ENCODE results near the gene CHAF1B.
"Not testable (repeated sequence)": the region's sequence is repeated elsewhere in the genome, so short reads cannot be mapped to it uniquely, and the experiment has no call there.

The CHAF1B gene

DNA sequence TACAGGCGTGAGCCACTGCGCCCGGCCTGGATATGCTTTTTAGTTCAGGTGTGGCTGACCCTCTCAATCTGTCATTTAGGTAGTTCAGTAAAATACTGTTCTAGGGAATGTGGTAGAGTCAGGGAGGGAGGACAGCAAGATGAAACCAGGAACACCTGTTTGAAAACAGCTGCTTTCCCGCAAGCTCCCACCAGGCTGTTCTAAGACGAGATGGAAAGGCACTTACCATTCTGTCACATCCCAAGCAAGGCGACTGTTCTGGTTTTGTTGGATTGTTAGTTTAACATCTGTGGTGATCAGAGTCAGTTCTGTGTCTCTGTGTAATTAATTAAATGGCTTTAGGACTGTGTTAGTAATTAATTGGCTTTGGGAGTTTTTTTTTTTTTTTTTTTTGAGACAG, 2.9 kb downstream of the CHAF1B start:
- DNase-seq (ENCODE audit: low read depth in 2 of 2): no peak

DNA sequence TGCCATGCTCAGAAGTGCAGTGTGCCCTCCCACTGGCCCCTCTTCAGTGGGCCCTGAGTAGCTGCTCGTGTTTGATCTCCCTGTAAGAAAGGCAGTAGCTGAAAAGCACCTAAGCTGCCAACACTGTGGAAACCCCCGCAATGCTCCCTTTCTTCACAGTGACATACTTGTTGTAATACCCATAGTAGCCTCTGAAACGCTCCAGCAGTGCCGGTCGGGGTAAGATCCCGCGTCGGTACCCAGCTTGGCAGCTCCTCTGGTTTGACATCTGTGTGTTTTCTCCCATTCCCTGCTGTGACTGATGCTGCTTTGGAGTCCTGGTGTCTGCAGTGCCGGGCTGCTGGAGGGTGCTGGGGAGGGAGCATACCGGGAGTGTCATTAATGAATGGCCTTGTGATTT, 3.6 kb downstream of the CHAF1B start:
- DNase-seq (ENCODE audit: low read depth in 2 of 2): no peak

DNA sequence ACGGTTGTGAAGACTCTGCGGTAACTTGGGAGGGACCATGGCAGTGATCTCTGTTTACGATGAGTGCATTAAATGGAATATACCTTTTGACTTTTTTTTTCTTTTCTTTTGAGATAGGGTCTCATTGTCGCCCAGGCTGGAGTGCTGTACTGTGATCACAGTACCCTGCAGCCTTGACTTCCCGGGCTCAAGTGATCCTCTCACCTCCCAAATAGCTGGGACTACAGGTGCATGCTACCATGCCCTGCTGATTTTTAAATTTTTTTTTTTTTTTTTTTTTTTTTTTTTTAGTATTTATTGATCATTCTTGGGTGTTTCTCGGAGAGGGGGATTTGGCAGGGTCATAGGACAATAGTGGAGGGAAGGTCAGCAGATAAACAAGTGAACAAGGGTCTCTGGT, 6.5 kb downstream of the CHAF1B start:
- not testable (repeated sequence) for DNase-seq (ENCODE audit: low read depth in 2 of 2)

DNA sequence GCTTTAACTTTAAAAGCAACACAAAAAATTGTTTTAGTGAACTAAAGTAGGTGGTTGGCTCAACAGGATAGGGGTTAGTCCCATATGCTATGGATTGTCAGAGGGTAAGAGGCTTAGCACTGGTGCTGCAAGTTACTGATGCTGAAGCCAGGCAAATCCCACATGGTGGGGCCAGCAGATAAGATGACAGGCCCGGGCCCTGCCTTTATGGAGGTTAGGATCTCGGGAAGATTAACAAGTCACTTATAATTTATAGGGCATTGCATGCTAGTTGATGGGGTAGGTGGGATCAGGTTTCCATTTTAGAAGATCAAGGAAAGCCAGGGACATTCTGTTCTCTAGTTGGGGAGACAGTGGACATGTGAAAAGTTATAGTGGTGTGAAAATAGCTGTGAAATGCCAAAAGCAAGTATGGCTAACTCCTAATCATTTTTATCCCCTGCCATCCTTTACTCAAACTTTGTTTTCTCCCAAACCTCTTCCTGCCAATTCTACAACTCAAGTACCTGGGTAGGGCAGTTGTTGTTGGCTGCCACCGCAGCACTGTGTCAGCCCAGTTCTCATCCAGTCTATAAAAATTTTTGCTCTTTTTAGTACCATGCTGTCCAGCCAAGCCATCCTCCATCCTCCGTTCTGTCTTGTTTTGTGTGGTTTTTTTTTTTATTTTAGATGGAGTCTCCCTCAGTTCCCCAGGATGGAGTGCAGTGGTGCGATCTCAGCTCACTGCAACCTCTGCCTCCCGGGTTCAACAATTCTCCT, 10.3 kb downstream of the CHAF1B start:
- no peak for DNase-seq (ENCODE audit: low read depth in 2 of 2)

DNA sequence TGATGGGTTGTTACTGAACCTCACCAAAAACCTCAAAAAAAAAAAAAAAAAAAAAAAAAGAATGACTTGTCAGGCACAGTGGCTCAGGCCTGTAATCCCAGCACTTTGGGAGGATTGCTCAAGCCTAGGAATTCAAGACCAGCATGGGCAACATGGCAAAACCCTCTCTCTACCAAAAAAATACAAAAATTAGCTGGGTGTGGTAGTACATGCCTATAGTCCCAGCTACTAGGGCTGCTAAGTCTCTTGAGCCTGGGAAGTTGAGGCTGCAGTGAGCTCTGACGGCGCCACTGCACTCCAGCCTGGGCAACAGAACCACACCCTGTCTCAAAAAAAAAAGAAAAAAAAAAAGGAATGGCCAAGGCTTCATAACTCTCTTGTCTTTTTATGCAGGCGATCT, 11.1 kb downstream of the CHAF1B start:
- DNase-seq (ENCODE audit: low read depth in 2 of 2): no peak

DNA sequence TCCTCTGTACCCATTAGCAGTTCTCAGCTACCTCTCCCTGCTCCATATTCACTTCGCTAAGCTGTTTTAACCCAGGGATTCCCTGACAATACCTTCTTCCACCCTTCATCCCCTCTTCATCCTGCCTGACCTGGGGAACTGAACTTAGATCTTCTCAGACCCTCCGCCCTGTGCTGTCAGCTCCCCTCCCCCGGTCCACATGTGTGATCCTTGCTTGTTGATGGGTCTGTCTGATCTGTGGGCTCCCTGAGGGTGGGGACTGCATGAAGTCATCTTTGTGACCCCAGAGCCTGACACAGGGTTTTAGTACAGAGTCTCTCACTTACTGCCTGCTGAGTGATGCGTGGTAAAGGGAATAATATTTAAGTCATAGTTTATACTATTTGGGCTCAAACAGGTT, 11.8 kb downstream of the CHAF1B start:
- no peak for DNase-seq (ENCODE audit: low read depth in 2 of 2)

DNA sequence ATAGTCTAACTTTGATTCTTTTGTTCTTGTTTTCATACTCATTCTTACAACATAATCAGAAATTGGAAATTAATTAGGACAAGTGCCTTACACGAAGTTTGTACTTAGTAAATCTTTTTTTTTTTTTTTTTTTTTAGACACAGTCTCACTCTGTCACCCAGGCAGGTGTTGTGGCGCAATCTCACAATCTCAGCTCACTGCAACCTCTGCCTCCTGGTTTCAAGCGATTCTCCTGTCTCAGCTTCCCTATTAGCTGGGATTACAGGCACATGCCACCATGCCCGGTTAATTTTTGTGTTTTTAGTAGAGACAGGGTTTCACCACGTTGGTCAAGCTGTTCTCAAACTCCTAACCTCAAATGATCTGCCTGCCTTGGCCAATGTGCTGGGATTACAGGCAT, 12.4 kb downstream of the CHAF1B start:
- DNase-seq (ENCODE audit: low read depth in 2 of 2): no peak

DNA sequence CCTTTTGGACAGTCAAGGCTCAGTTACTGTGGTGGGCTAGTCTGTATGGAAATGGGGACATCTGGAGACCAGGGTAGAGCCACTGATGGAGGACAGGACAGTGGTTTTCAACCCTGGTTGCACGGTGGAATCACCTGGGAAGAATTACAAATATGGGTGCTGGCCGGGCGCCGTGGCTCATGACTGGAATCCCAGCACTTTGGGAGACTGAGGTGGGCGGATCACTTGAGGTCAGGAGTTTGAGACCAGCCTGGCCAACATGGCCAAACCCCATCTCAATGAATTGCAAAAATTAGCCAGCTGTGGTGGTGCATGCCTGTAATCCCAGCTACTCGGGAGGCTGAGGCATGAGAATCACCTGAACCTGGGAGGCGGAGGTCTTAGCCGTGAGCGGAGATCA, 14.5 kb downstream of the CHAF1B start:
- DNase-seq (ENCODE audit: low read depth in 2 of 2): not testable (repeated sequence)

DNA sequence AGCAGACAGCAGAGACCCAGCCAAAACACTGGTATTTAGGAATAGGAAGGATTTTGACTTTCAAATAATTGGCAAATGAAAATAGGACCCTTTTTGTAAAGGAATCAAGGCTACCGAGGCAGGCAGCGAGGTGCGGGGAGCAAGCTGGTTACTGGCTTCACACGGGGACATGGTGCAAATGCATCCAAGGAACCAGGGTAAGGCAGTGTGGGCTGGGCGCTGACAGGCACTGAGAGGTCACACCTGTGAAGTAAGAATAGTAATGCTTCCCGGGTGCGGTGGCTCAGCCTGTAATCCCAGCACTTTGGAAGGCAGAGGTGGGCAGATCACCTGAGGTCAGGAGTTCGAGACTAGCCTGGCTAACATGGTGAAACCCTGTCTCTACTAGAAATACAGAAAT, 15.5 kb downstream of the CHAF1B start:
- DNase-seq (ENCODE audit: low read depth in 2 of 2): no peak

DNA sequence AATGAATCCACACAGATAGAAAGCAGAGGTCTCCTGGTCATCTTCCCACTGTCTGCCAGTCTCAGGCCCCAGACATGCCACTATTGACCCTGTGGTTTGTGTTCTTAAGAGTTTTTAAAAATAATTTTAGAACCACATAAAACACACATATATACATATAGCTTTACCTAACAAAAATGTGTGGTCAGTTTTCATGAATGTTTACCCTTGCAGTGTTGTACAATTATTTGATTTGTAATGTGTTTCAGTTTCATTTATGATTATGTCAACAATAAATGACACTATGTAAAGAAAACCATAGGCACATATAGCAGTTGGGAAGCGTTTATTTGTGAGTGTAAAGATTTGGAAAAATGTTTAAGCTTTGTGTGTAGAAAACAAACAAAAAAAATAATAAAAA, 17.1 kb downstream of the CHAF1B start:
- no peak for DNase-seq (ENCODE audit: low read depth in 2 of 2)

DNA sequence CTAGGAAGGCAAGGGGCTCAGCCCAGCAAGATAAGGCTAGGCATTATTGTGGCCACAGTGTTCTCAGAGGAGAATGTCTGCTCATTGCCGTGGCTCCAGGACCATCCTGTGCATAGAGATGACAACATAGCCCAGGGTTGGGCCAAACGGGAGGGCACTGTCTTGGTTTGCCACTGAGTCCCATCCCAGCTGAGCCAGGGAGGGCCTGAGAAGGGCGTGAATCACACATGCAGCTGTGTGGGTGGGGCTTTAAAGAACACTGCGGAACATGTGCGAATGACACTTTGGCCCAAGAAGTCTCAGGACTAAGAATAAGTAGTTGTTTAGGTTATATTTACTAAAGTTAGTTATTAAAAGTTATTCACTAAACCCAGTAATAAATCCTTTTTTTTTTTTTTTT, 18.5 kb downstream of the CHAF1B start:
- DNase-seq (ENCODE audit: low read depth in 2 of 2): no peak

DNA sequence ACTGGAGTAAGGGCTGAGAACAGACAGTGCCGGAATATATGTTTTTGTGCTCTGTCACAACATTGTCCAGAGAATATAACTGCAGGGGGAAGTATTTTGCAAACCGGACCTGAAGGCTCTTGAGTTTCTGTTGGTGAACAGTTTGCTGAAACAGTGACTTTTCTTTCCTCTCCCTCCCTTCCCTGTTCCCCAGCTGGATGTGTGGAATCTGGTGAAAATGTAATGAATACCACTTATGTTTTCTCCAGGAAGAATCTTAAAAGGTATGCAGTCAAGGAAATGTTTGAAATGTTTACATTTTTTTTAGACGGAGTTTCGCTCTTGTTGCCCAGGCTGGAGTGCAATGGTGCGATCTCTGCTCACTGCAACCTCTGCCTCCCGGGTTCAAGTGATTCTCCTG, 23.4 kb downstream of the CHAF1B start:
- no peak for DNase-seq (ENCODE audit: low read depth in 2 of 2)

DNA sequence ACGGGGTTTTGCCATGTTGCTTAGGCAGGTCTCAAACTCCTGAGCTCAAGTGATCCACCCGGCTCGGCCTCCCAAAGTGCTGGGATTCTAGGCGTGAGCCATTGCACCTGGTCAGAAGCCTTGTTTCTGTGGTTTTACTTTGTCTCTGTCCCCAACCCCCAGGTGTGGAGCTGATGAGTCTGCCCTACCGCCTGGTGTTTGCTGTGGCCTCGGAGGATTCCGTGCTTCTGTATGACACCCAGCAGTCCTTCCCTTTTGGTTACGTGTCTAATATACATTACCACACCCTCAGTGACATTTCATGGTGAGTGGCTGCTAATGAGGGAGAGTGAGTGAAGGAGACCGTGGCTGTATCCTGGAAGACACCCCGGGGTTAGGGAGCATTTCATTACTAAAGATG, 26.1 kb downstream of the CHAF1B start:
- DNase-seq (ENCODE audit: low read depth in 2 of 2): no peak

DNA sequence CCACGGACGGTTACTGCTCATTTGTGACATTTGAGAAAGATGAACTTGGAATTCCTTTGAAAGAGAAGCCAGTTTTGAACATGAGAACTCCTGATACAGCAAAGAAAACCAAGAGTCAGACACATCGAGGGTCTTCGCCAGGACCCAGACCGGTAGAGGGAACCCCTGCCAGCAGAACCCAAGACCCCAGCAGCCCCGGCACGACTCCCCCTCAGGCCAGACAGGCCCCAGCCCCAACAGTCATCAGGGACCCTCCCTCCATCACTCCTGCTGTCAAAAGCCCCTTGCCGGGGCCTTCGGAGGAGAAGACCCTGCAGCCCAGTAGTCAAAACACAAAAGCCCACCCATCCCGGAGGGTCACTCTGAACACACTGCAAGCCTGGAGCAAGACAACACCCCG, 27.7 kb downstream of the CHAF1B start:
- no peak for DNase-seq (ENCODE audit: low read depth in 2 of 2)

DNA sequence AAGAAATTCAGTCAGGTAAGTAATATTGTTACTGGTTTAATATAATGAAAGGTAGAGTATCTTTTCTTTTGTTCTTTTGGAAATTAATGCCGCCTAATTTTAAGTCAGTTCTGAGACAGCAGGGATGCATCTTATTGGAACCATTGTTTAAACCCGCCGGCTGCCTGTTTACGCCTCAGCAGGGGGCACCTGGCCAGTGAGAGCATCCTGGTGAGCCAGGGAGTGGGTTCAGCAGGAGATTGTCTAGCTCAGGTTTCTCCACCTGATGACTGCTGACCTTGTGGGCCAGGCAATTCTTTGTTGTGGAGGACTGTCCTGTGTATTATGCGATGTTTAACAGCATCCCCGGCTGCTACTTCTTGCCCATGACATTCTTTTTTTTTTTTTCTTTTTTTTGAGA, 30.2 kb downstream of the CHAF1B start:
- no peak for DNase-seq (ENCODE audit: low read depth in 2 of 2)

DNA sequence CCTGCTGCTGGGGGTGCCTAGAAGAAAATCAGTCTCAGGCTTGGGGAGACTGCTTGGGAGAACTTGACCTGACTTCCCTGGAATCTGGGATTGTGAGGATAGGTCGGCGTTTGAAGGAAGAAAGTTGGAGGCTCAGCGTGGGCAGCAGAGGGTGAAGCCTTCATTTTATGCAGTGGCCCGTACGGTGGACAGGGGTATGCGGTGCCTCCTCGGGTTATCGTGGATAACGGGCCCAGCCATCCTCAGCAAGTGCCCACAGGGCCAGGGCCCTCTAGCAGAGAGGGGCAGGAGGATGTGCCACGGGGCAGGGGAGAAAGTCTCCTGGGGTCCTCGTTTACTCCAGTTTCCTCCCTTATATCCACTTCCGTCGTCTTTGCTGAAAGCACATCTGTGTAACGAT, 34.0 kb downstream of the CHAF1B start:
- DNase-seq (ENCODE audit: low read depth in 2 of 2): no peak

DNA sequence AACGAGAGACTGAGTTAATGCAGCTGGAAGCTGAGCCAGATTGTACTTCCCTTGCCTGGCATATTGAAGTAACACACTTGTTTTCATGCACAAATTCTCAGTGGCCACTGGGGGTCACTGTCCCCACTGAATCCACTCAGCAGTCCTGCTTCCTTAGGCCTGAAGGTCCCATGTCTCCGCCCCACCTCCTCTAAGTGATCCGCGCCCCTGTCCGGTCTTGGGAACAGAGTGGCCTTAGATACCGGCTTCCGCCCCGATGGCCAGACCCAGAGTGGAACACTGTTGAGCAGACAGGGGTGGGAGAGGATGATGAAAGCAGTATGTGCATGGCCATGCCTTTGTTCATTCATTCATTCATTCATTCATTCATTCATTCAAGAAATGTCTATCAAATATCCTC, 34.8 kb downstream of the CHAF1B start:
- peak; percentile 13 for DNase-seq (ENCODE audit: low read depth in 2 of 2)

DNA sequence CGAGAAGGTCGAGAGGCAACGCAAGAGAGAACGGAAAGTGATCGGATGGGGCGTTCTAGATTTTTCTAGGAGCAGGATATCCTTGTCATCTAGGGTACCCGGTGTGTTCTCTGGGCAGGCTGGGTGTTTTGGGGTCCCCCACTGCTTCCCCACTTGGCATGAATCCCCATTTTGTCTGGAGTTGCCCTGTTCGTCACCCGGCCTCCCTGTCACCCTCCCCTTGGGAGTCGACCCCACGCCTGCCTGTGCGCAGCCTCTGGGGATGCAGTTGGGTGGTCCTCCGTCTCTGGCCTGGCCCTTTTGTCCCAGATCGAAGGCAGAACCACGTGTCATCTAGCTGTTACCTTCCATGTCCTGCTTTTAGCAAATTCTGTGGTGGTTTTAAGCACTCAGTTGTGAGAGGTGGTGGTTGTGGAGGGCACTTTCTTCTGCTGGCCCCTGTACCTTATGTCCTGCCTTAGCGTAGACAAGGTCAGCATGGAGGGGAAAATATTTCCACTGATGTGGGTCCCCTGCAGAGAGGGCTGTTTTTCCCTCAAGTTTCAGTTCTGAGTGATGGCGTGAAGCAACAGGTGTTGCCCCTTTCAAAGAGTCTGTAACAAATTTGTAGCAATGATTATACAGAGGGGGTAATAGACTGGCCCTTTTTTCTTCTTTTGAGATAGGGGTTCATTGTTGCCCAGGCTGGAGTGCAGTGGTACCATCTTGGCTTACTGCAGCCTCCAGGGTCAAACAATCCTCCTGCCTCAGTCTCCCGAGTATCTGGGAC, 35.6 kb downstream of the CHAF1B start:
- no peak for DNase-seq (ENCODE audit: low read depth in 2 of 2)

DNA sequence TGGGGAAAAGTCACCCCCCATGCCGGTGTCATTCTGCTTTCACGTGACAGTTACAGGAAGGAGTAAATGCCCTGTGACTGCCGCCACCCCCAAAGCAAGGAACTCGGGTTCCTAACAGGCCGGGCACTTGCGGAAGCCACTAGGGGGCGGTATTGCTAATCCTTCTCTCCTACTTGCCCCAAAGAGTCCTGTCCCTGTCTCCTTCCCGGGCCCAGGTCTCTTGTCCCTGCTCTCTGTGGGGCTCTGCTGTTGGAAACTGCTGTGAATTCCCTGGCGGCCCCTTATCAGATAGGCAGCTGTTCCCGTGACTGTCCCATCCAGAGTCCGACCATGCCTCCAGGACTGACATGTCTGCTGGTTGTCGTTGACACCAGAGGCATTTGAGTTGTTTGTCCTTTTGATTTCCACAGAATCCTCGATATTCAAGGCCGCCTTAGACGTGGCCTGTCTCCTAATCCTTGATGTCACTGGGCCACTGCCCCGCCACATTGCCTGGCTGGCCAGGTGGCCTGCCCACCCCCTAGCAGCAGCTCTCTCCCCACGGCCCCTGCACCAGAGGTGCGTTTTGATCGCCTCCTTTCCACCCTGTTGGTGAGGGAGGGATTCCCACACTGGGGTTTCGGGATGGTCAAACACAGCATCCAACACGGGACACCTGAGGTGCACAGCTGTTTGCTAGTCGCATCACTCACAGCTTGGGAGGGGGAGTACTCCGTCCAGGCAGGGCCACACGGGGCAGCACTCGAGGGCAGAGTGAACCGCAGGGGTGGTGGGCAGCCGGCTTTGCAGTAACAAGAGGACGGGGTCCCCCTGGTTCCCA, 37.3 kb downstream of the CHAF1B start:
- DNase-seq (ENCODE audit: low read depth in 2 of 2): no peak

DNA sequence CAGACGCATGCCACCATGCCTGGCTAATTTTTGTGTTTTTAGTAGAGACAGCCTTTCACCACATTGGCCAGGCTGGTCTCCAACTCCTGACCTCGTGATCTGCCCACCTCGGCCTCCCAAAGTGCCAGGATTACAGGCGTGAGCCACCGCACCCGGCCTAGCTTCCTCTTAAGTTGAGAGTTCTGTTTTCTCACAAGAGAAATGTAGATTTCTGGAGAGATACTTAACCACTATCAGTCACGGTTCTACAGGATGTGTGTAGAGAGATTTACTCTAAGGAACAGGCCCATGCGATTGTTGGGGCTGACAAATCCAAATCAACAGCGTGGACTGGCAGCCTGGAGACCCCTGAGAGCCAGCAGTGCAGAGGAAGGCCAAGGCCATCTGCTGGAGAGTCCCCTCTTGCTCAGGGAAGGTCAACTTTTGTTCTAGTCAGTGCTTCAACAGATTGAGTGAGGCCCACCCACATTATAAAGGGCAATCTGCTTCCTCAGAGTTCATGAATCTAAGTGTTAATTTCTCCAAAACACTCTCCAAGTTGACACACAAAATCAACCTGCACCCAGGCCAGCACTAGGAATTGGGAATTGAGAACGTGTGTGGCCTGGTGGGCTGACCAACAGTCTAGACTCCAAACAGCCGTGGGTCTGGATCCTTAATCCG, 38.7 kb downstream of the CHAF1B start:
- no peak for DNase-seq (ENCODE audit: low read depth in 2 of 2)

DNA sequence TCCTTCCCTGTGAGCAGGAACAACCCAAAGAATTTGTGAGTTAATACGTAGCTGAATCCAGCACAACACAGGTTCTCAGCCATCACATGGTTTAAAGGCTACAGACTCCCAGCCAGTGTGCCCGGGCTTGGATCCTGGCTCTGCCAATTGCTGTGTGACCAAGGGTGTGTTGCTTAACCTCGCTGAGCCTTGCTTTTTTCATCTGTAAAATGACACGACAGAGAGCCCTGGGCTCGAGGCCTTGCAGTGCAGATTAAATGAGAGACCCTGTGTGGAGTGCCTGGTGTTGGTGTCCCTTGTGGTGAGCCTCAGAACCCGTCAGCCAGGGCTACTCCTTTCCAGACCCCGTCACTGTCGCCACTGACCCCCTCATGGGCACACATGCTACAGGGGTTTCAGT, 39.4 kb downstream of the CHAF1B start:
- no peak for DNase-seq (ENCODE audit: low read depth in 2 of 2)

DNA sequence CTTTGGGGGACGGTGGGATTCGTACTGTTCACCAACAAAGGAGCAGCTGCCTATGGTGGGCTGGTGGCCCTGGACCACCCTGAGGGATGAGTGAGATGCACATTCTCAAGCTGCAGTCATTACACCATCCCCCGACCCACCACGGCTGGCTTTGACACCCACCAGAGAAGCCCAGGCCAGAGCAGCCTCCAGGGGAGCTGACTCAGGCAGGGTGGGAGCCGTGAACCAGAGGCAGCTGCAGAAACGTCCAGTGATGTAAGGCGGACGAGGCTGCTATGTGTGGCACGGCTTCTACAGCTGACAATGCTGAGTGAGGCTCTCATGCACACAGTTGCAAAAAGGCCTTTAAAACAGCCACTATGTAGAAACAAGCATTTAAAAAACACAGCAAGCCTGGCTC, 40.1 kb downstream of the CHAF1B start:
- DNase-seq (ENCODE audit: low read depth in 2 of 2): no peak

Measured in stimulated activated CD8-positive, alpha-beta memory T cell treated with anti-CD3 and anti-CD28 coated beads, Interleukin-7, amount 100 ng/mL, for 1 hour (primary cell).